Fibroblast of upper back skin (primary cell): ENCODE results near the gene PPARG.
"Not testable (repeated sequence)": the region's sequence is repeated elsewhere in the genome, so short reads cannot be mapped to it uniquely, and the experiment has no call there.

Experiments used
- DNase-seq: peaks from one replicate; pipeline ENCODE4 v3.0.0-alpha.2; 2013

The PPARG gene

DNA sequence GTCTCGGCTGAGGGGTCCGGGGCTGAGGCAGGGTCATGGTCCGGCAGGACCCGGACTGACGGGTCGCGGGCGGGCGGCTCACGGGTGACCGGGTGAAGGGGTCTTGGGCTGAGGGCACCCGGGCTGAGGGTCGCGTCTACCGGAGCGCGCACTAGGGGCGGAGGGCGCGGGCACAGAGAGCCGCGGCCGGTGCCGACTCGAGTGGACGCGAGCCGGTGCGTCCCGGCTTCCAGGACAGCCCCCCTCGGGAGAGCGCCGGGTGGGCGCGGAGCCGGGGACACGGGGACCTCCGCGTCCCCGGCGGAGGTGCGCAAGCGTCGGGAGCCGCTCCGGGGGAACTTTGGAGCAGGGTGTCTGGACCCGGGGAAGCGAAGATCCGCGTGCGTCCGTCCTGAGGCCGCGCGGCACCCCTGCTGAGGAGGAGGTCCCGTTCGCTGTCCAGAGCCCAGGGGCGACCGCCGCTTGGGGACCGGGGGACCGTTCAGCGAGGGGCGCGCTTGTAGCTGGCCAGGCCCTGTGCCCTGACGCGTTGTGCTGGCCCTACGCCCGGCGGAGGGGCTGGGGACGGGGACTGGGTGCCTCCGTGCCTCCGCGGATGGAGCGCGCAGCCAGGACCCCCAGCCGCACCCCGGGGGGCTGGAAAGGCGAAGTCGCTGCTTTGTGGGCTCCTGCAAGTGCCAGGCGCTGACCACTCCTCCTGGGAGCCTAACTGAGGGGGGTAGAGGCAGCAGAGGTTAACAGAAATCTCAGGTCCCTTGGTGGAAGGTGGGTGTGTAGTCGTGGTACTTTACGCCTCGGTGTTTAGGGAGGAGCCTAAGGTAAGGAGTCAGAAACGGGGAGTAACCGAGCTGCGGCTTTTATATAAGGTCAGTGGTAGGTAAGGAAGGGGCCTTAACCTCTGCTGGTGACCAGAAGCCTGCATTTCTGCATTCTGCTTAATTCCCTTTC lies at the start of gene PPARG:
PPARG (plus strand) TSS at position 889 of the 948 bp plus-strand sequence. CDS start 90,642 bp downstream, outside the sequence.
- DNase-seq: no peak

DNA sequence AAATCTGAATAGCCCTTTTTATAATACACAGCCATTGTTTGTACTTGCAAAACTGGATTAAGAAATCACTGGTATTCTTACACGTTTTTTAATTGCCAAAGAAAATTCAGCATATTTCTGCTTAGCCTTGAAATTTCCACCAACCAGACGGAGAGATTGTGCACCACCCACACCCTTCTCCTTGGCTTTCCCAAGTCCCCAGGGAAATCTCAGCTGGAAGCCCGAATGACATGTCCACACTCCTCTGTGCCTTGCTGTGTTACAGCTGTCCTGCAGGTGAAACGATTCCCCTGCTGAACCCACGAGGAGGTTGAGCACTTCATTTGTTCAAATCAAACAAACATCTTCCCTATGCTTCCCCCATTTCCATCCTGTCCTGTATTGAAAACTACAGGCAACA lies 49.6 kb upstream of the PPARG start:
- DNase-seq: no peak

GRCh38 chr3:12242772-12243171 lies 46.1 kb upstream of the PPARG start:
- DNase-seq: no peak

- DNase-seq: no peak
Measured at GRCh38 chr3:12246497-12247163, 42.2 kb upstream of the PPARG start.

GRCh38 chr3:12247411-12247810 lies 41.5 kb upstream of the PPARG start:
- no peak for DNase-seq

DNA sequence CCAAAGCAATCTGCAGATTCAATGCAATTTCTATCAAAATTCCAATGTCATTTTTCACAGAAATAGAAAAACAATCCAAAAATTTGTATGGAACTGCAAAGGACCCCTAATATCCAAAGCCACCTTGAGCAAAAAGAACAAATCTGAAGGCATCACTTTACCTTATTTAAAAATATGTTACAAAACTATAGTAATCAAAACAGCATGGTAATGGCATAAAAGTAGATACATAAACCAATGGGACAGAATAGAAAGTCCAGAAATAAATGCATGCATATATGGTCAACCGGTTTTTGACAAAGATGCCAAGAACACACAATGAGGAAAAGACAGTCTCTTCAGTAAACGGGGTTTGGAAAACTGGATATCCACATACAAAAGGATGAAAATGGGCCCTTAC lies 39.4 kb upstream of the PPARG start:
- no peak for DNase-seq

DNA sequence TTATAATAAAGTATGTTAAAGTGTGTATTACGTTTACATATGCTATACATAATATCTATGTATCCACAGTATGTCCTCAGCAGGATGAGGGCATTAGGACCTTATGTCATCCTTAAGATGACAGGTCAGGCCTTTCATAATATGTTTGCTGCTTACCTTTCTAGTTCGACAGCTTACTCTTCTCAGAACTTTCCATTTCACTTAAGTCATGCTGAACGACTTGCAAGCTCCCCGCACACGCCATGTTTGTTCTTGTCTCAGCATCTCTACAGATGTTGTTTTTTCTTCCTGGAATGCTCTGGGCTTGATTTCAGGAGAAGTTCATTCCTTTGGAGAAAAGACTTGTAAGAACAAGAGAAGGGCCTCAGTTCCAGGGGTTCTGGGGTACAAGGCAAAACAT lies 36.0 kb upstream of the PPARG start:
- no peak for DNase-seq

- no peak for DNase-seq
Measured at GRCh38 chr3:12253516-12254343, 35.1 kb upstream of the PPARG start.

DNA sequence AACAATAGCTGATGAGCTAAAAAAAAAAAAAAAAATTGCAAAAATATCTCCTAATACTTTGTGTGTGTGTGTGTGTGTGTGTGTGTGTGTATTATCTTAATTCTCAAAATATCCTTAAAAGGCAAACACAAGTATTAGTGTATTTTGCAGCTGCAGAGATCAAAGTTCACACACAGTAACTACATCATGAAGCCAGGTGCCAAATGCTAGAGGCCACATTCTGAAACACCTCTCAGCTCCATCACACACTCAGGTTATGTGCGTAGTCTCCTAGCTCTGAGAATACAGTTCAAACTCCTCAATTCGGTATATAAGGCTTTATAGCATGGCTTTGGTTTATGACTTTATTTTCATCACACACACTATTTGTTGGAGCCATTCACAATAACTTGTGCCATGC lies 33.5 kb upstream of the PPARG start:
- no peak for DNase-seq

GRCh38 chr3:12258911-12259310 lies 30.0 kb upstream of the PPARG start:
- DNase-seq: no peak

GRCh38 chr3:12262173-12262572 lies 26.7 kb upstream of the PPARG start:
- DNase-seq: not testable (repeated sequence)

GRCh38 chr3:12265508-12265907 lies 23.4 kb upstream of the PPARG start:
- no peak for DNase-seq

- DNase-seq: no peak
Measured at GRCh38 chr3:12266038-12266437, 22.8 kb upstream of the PPARG start.

- no peak for DNase-seq
Measured at GRCh38 chr3:12267376-12268030, 21.4 kb upstream of the PPARG start.

GRCh38 chr3:12268049-12268735 lies 20.7 kb upstream of the PPARG start:
- no peak for DNase-seq

DNA sequence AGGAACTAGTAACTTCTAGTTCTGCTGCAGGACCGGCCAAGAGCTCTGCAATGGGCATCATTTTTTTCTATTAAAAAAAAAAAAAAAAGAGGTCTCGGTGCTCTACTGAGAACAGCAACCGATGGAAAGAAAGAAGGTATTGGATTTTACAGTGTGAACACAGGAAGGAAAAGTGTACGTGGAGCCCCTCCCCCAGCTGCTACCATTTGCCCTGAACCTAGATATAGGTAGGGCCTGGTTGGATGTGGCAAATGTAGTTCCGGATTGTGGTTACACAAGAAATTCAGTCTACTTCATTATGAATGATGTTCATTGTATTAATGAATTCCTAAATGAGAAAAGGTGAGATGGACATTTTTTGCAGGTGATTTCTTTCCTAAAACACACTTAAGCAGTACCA lies 17.9 kb upstream of the PPARG start:
- DNase-seq: no peak

GRCh38 chr3:12273045-12273695 lies 15.7 kb upstream of the PPARG start:
- no peak for DNase-seq

GRCh38 chr3:12275974-12276650 lies 12.8 kb upstream of the PPARG start:
- DNase-seq: no peak

DNA sequence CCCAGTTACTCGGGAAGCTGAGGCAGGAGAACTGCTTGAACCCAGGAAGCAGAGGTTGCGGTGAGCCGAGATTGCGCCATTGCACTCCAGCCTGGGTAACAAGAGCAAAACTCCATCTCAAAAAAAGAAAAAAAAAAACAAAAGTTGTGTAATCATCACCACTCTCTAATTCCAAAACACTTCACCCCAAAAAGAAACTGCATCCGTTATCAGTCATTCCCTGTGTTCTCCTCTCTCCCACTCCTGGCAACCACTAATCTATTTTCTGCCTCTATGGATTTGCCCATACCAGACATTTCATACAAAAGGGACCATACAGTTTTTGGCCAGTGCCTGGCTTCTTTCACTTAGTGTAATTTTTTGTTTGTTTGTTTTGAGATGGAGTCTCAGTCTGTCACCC lies 12.0 kb upstream of the PPARG start:
- DNase-seq: not testable (repeated sequence)

- no peak for DNase-seq
Measured at GRCh38 chr3:12278566-12278965, 10.3 kb upstream of the PPARG start.
